Measurements from ENCODE around the gene AGAP1. TPM values are rescaled to one million over a fixed set of nuclear protein-coding genes. Genes with fewer than 3 reads are reported as not detected.

Gene AGAP1
- polyA plus RNA-seq, 4 donors, result 9.8 to 19.2 (median 15.5) TPM

- no peak for DNase-seq
- no peaks in the 10 kb centered on the region for H3K9me3 ChIP-seq (ENCODE audit: control insufficient read depth in 2 of 2, insufficient read depth in 1 of 2, low read depth in 1 of 2, low read length in 1 of 2)
- WGBS, 3 donors, result 85 to 92% (median 91%) methylated on average over 27 of the region's 27 CpGs
- no peak overlapping the region for H3K4me3 ChIP-seq (ENCODE audit: low read depth in 1 of 3, low read length in 3 of 3)
- peaks cover 0 to 37% (median 2%) of the 10 kb centered on the region in 3 donors for H3K36me3 ChIP-seq (ENCODE audit: control insufficient read depth in 3 of 3, insufficient read depth in 2 of 3, low read depth in 1 of 3, low read length in 3 of 3)
- no peaks in the 10 kb centered on the region for H3K27me3 ChIP-seq (ENCODE audit: control insufficient read depth in 3 of 3, insufficient read depth in 3 of 3, low read length in 3 of 3)
- peaks cover 0 to 23% (median 6%) of the 10 kb centered on the region in 3 donors for H3K4me1 ChIP-seq (ENCODE audit: control insufficient read depth in 3 of 3, insufficient read depth in 2 of 3, low read depth in 1 of 3, low read length in 2 of 3)
- peak overlapping the region in 2 of 3 donors; percentile 46 to 80 for H3K27ac ChIP-seq (ENCODE audit: low read depth in 1 of 3, low read length in 2 of 3)
- no peak for FAIRE-seq
Observed at GRCh38 chr2:235709969-235710879, 216.4 kb downstream of the AGAP1 start.

GRCh38 chr2:235710933-235711332 lies 217.1 kb downstream of the AGAP1 start:
- peaks cover 0 to 23% (median 5%) of the 10 kb centered on the region in 3 donors for H3K4me1 ChIP-seq (ENCODE audit: control insufficient read depth in 3 of 3, insufficient read depth in 2 of 3, low read depth in 1 of 3, low read length in 2 of 3)
- FAIRE-seq (no peak), DNase-seq (no peak)
- H3K36me3 ChIP-seq (ENCODE audit: control insufficient read depth in 3 of 3, insufficient read depth in 2 of 3, low read depth in 1 of 3, low read length in 3 of 3), result peaks cover 0 to 38% (median 2%) of the 10 kb centered on the region in 3 donors
- WGBS, 3 donors, result 92 to 95% (median 94%) methylated on average over 11 of the region's 11 CpGs
- H3K9me3 ChIP-seq (ENCODE audit: control insufficient read depth in 2 of 2, insufficient read depth in 1 of 2, low read depth in 1 of 2, low read length in 1 of 2), result no peaks in the 10 kb centered on the region
- H3K4me3 ChIP-seq (ENCODE audit: low read depth in 1 of 3, low read length in 3 of 3), result no peak overlapping the region
- no peaks in the 10 kb centered on the region for H3K27me3 ChIP-seq (ENCODE audit: control insufficient read depth in 3 of 3, insufficient read depth in 3 of 3, low read length in 3 of 3)
- H3K27ac ChIP-seq (ENCODE audit: low read depth in 1 of 3, low read length in 2 of 3), result no peak overlapping the region

GRCh38 chr2:235711527-235711926 lies 217.7 kb downstream of the AGAP1 start:
- Histone ChIP-seq H3K27ac (ENCODE audit: low read depth in 1 of 3, low read length in 2 of 3) (no peak overlapping the region), H3K36me3 (ENCODE audit: control insufficient read depth in 3 of 3, insufficient read depth in 2 of 3, low read depth in 1 of 3, low read length in 3 of 3) (peaks cover 0 to 39% (median 2%) of the 10 kb centered on the region in 3 donors), H3K4me1 (ENCODE audit: control insufficient read depth in 3 of 3, insufficient read depth in 2 of 3, low read depth in 1 of 3, low read length in 2 of 3) (peaks cover 0 to 23% (median 5%) of the 10 kb centered on the region in 3 donors), H3K4me3 (ENCODE audit: low read depth in 1 of 3, low read length in 3 of 3) (no peak overlapping the region), H3K27me3 (ENCODE audit: control insufficient read depth in 3 of 3, insufficient read depth in 3 of 3, low read length in 3 of 3) (no peaks in the 10 kb centered on the region), H3K9me3 (ENCODE audit: control insufficient read depth in 2 of 2, insufficient read depth in 1 of 2, low read depth in 1 of 2, low read length in 1 of 2) (no peaks in the 10 kb centered on the region)
- no peak for DNase-seq
- no peak for FAIRE-seq
- WGBS, 3 donors, result 84 to 87% (median 87%) methylated on average over 11 of the region's 11 CpGs

- Histone ChIP-seq H3K27me3 (ENCODE audit: control insufficient read depth in 3 of 3, insufficient read depth in 3 of 3, low read length in 3 of 3) (no peaks in the 10 kb centered on the region), H3K9me3 (ENCODE audit: control insufficient read depth in 2 of 2, insufficient read depth in 1 of 2, low read depth in 1 of 2, low read length in 1 of 2) (no peaks in the 10 kb centered on the region), H3K4me1 (ENCODE audit: control insufficient read depth in 3 of 3, insufficient read depth in 2 of 3, low read depth in 1 of 3, low read length in 2 of 3) (peaks cover 0 to 23% (median 3%) of the 10 kb centered on the region in 3 donors), H3K36me3 (ENCODE audit: control insufficient read depth in 3 of 3, insufficient read depth in 2 of 3, low read depth in 1 of 3, low read length in 3 of 3) (peaks cover 0 to 42% (median 2%) of the 10 kb centered on the region in 3 donors), H3K4me3 (ENCODE audit: low read depth in 1 of 3, low read length in 3 of 3) (no peak overlapping the region), H3K27ac (ENCODE audit: low read depth in 1 of 3, low read length in 2 of 3) (no peak overlapping the region)
- no peak for DNase-seq
- FAIRE-seq, result no peak
- 93 to 98% (median 94%) methylated on average over 6 of the region's 6 CpGs for WGBS, 3 donors
Observed at GRCh38 chr2:235712176-235712575, 218.3 kb downstream of the AGAP1 start.

GRCh38 chr2:235713189-235713588 lies 219.3 kb downstream of the AGAP1 start:
- no peak overlapping the region for H3K27ac ChIP-seq (ENCODE audit: low read depth in 1 of 3, low read length in 2 of 3)
- peaks cover 0 to 18% (median 2%) of the 10 kb centered on the region in 3 donors for H3K4me1 ChIP-seq (ENCODE audit: control insufficient read depth in 3 of 3, insufficient read depth in 2 of 3, low read depth in 1 of 3, low read length in 2 of 3)
- no peaks in the 10 kb centered on the region for H3K27me3 ChIP-seq (ENCODE audit: control insufficient read depth in 3 of 3, insufficient read depth in 3 of 3, low read length in 3 of 3)
- H3K4me3 ChIP-seq (ENCODE audit: low read depth in 1 of 3, low read length in 3 of 3), result no peak overlapping the region
- 90 to 94% (median 93%) methylated on average over 9 of the region's 9 CpGs for WGBS, 3 donors
- peaks cover 0 to 42% (median 2%) of the 10 kb centered on the region in 3 donors for H3K36me3 ChIP-seq (ENCODE audit: control insufficient read depth in 3 of 3, insufficient read depth in 2 of 3, low read depth in 1 of 3, low read length in 3 of 3)
- H3K9me3 ChIP-seq (ENCODE audit: control insufficient read depth in 2 of 2, insufficient read depth in 1 of 2, low read depth in 1 of 2, low read length in 1 of 2), result no peaks in the 10 kb centered on the region
- DNase-seq, result no peak
- FAIRE-seq, result no peak

- Histone ChIP-seq H3K9me3 (ENCODE audit: control insufficient read depth in 2 of 2, insufficient read depth in 1 of 2, low read depth in 1 of 2, low read length in 1 of 2) (no peaks in the 10 kb centered on the region), H3K4me3 (ENCODE audit: low read depth in 1 of 3, low read length in 3 of 3) (no peak overlapping the region), H3K4me1 (ENCODE audit: control insufficient read depth in 3 of 3, insufficient read depth in 2 of 3, low read depth in 1 of 3, low read length in 2 of 3) (no peaks in the 10 kb centered on the region), H3K36me3 (ENCODE audit: control insufficient read depth in 3 of 3, insufficient read depth in 2 of 3, low read depth in 1 of 3, low read length in 3 of 3) (peaks cover 0 to 38% (median 2%) of the 10 kb centered on the region in 3 donors), H3K27me3 (ENCODE audit: control insufficient read depth in 3 of 3, insufficient read depth in 3 of 3, low read length in 3 of 3) (no peaks in the 10 kb centered on the region), H3K27ac (ENCODE audit: low read depth in 1 of 3, low read length in 2 of 3) (no peak overlapping the region)
- FAIRE-seq (no peak), DNase-seq (no peak)
- 86 to 94% (median 94%) methylated on average over 10 of the region's 10 CpGs for whole genome bisulfite sequencing, 3 donors
Observed at GRCh38 chr2:235715601-235716000, 221.8 kb downstream of the AGAP1 start.

GRCh38 chr2:235716875-235717496 lies 223.1 kb downstream of the AGAP1 start:
- Histone ChIP-seq H3K27ac (ENCODE audit: low read depth in 1 of 3, low read length in 2 of 3) (no peak overlapping the region), H3K4me1 (ENCODE audit: control insufficient read depth in 3 of 3, insufficient read depth in 2 of 3, low read depth in 1 of 3, low read length in 2 of 3) (no peaks in the 10 kb centered on the region), H3K9me3 (ENCODE audit: control insufficient read depth in 2 of 2, insufficient read depth in 1 of 2, low read depth in 1 of 2, low read length in 1 of 2) (no peaks in the 10 kb centered on the region), H3K4me3 (ENCODE audit: low read depth in 1 of 3, low read length in 3 of 3) (no peak overlapping the region), H3K36me3 (ENCODE audit: control insufficient read depth in 3 of 3, insufficient read depth in 2 of 3, low read depth in 1 of 3, low read length in 3 of 3) (peaks cover 0 to 26% (median 0%) of the 10 kb centered on the region in 3 donors), H3K27me3 (ENCODE audit: control insufficient read depth in 3 of 3, insufficient read depth in 3 of 3, low read length in 3 of 3) (no peaks in the 10 kb centered on the region)
- DNase-seq (peak in 1 of 2 donors; percentile 13), FAIRE-seq (no peak)
- 67 to 73% (median 67%) methylated on average over 11 to 13 of the region's 13 CpGs for WGBS, 3 donors

- FAIRE-seq, result no peak
Observed at GRCh38 chr2:235719146-235719942, 225.5 kb downstream of the AGAP1 start.

More at GRCh38 chr2:235719146-235719942, 225.5 kb downstream of the AGAP1 start:
- H3K36me3 ChIP-seq (ENCODE audit: control insufficient read depth in 3 of 3, insufficient read depth in 2 of 3, low read depth in 1 of 3, low read length in 3 of 3), result peaks cover 0 to 32% (median 0%) of the 10 kb centered on the region in 3 donors
- no peaks in the 10 kb centered on the region for H3K4me1 ChIP-seq (ENCODE audit: control insufficient read depth in 3 of 3, insufficient read depth in 2 of 3, low read depth in 1 of 3, low read length in 2 of 3)
- WGBS, 3 donors, result 72 to 79% (median 75%) methylated on average over 7 of the region's 7 CpGs
- no peak overlapping the region for H3K27ac ChIP-seq (ENCODE audit: low read depth in 1 of 3, low read length in 2 of 3)
- no peak for DNase-seq
- no peak overlapping the region for H3K4me3 ChIP-seq (ENCODE audit: low read depth in 1 of 3, low read length in 3 of 3)
- H3K9me3 ChIP-seq (ENCODE audit: control insufficient read depth in 2 of 2, insufficient read depth in 1 of 2, low read depth in 1 of 2, low read length in 1 of 2), result no peaks in the 10 kb centered on the region
- H3K27me3 ChIP-seq (ENCODE audit: control insufficient read depth in 3 of 3, insufficient read depth in 3 of 3, low read length in 3 of 3), result no peaks in the 10 kb centered on the region
